Measurements from ENCODE around the gene PCCA. TPM values are rescaled to one million over a fixed set of nuclear protein-coding genes. Genes with fewer than 3 reads are reported as not detected.
"Not testable (repeated sequence)": the region's sequence is repeated elsewhere in the genome, so short reads cannot be mapped to it uniquely, and the experiment has no call there.

Gene PCCA
- total RNA-seq, 5 donors from 2014 or later (not counting 1 experiment from before 2014, with no cell fraction given) = 7.6 to 16.8 (median 10.2) TPM

- no peak for ATAC-seq (replicated peaks in 1 of 4)
- Mint-ChIP-seq H3K27ac (no peak overlapping the region), H3K9me3 (no peaks in the 10 kb centered on the region), H3K36me3 (peaks cover 19% of the 10 kb centered on the region), H3K4me1 (no peaks in the 10 kb centered on the region), H3K4me3 (no peak overlapping the region), H3K27me3 (no peaks in the 10 kb centered on the region)
- POLR2A ChIA-PET = no interaction called here
- Histone ChIP-seq H3K36me3 (ENCODE audit: control insufficient read depth in 2 of 2, extremely low read depth in 1 of 2, insufficient read depth in 1 of 2, low read length in 1 of 2) (no peaks in the 10 kb centered on the region), H3K27me3 (replicated peaks in 1 of 2; ENCODE audit: control insufficient read depth in 2 of 2, extremely low read depth in 1 of 2, insufficient read depth in 2 of 2, low read length in 1 of 2) (no peaks in the 10 kb centered on the region), H3K4me1 (ENCODE audit: control insufficient read depth in 1 of 2, extremely low read depth in 1 of 2, insufficient read depth in 2 of 2, low read length in 2 of 2) (no peaks in the 10 kb centered on the region), H3K27ac (ENCODE audit: low read length) (no peak overlapping the region), H3K9me3 (no peaks in the 10 kb centered on the region), H3K4me3 (ENCODE audit: control insufficient read depth in 1 of 2, extremely low read depth in 1 of 2, low read length in 1 of 2) (no peak overlapping the region)
- CTCF ChIA-PET = no interaction called here
- no CpG with 5 or more reads among the region's 3 CpGs for WGBS (ENCODE audit: insufficient coverage)
- no peak for DNase-seq
Measured at GRCh38 chr13:100365680-100366079, 276.8 kb downstream of the PCCA start.

DNA sequence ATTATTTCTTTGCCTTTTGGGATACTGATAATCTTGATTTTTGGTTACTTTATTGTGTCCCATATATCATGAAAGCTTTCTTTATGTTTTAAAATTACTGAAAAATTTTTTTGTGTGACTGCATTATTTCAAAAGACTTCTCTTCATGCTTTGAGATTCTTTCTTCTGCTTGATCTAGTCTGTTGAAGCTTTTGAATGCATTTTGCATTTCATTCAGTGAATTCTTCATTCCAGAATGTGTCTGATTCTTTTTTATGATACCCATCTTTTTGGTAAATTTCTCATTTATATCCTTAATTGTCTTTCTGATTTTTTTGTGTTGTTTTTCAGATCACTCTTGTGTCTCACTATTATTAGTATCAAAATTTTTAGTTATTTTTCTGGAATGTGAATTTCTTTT lies 289.6 kb downstream of the PCCA start:
- no peak overlapping the region for H3K27ac Mint-ChIP-seq
- Histone ChIP-seq H3K4me3 (ENCODE audit: control insufficient read depth in 1 of 2, extremely low read depth in 1 of 2, low read length in 1 of 2) (no peak overlapping the region), H3K27ac (ENCODE audit: low read length) (no peak overlapping the region), H3K9me3 (peaks cover 3% of the 10 kb centered on the region), H3K4me1 (ENCODE audit: control insufficient read depth in 1 of 2, extremely low read depth in 1 of 2, insufficient read depth in 2 of 2, low read length in 2 of 2) (no peaks in the 10 kb centered on the region), H3K27me3 (replicated peaks in 1 of 2; ENCODE audit: control insufficient read depth in 2 of 2, extremely low read depth in 1 of 2, insufficient read depth in 2 of 2, low read length in 1 of 2) (no peaks in the 10 kb centered on the region), H3K36me3 (ENCODE audit: control insufficient read depth in 2 of 2, extremely low read depth in 1 of 2, insufficient read depth in 1 of 2, low read length in 1 of 2) (no peaks in the 10 kb centered on the region)
- no peaks in the 10 kb centered on the region for H3K27me3 Mint-ChIP-seq
- H3K36me3 Mint-ChIP-seq = peaks cover 56% of the 10 kb centered on the region
- no peak overlapping the region for H3K4me3 Mint-ChIP-seq
- no peak for DNase-seq
- CTCF ChIA-PET = no interaction called here
- H3K9me3 Mint-ChIP-seq = peaks cover 18 to 32% (median 28%) of the 10 kb centered on the region in 3 donors
- H3K4me1 Mint-ChIP-seq = no peaks in the 10 kb centered on the region
- POLR2A ChIA-PET = no interaction called here
- no peak for ATAC-seq (replicated peaks in 1 of 4)

- no peaks in the 10 kb centered on the region for H3K4me1 ChIP-seq (ENCODE audit: control insufficient read depth in 1 of 2, extremely low read depth in 1 of 2, insufficient read depth in 2 of 2, low read length in 2 of 2)
- Mint-ChIP-seq H3K4me1 (no peaks in the 10 kb centered on the region), H3K9me3 (peaks cover 13 to 25% (median 19%) of the 10 kb centered on the region in 3 donors), H3K4me3 (no peak overlapping the region), H3K36me3 (peaks cover 40% of the 10 kb centered on the region), H3K27me3 (no peaks in the 10 kb centered on the region), H3K27ac (no peak overlapping the region)
- DNase-seq (no peak), ATAC-seq (replicated peaks in 1 of 4) (no peak)
- POLR2A ChIA-PET = no interaction called here
- CTCF ChIA-PET = interaction anchor here in 1 of 2 donors (0.6 kb wide), 1 partner anchor 468 kb away, joined by 4 read pairs; no protein-coding TSS in a partner anchor
- no peak overlapping the region for H3K27ac ChIP-seq (ENCODE audit: low read length)
- peaks cover 3% of the 10 kb centered on the region for H3K9me3 ChIP-seq
- WGBS (ENCODE audit: insufficient coverage) = 98% methylated on average over 5 of the region's 16 CpGs
- no peaks in the 10 kb centered on the region for H3K36me3 ChIP-seq (ENCODE audit: control insufficient read depth in 2 of 2, extremely low read depth in 1 of 2, insufficient read depth in 1 of 2, low read length in 1 of 2)
- H3K27me3 ChIP-seq (replicated peaks in 1 of 2; ENCODE audit: control insufficient read depth in 2 of 2, extremely low read depth in 1 of 2, insufficient read depth in 2 of 2, low read length in 1 of 2) = no peaks in the 10 kb centered on the region
- H3K4me3 ChIP-seq (ENCODE audit: control insufficient read depth in 1 of 2, extremely low read depth in 1 of 2, low read length in 1 of 2) = no peak overlapping the region
Measured at GRCh38 chr13:100381595-100382224, 292.8 kb downstream of the PCCA start.

DNA sequence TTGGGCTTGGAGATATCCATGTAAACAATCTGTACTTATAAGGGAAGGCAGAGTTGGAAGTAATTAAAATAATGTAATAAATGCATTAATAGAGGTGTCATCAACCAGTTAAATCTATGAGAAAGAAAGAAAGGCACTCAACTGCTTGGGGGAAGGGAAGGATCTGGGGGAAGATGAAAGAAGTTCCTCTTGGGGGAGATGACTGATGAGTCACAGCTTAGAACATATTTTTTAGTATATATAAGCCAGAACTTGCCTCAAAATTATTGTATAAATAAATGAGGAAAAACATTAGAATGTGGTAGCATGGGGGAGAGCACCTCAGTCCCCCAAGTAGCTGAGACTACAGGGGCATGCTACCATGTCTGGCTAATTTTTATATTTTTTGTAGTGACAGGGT lies 293.9 kb downstream of the PCCA start:
- Histone ChIP-seq H3K36me3 (ENCODE audit: control insufficient read depth in 2 of 2, extremely low read depth in 1 of 2, insufficient read depth in 1 of 2, low read length in 1 of 2) (no peaks in the 10 kb centered on the region), H3K27ac (ENCODE audit: low read length) (no peak overlapping the region), H3K4me3 (ENCODE audit: control insufficient read depth in 1 of 2, extremely low read depth in 1 of 2, low read length in 1 of 2) (no peak overlapping the region), H3K27me3 (replicated peaks in 1 of 2; ENCODE audit: control insufficient read depth in 2 of 2, extremely low read depth in 1 of 2, insufficient read depth in 2 of 2, low read length in 1 of 2) (no peaks in the 10 kb centered on the region), H3K4me1 (ENCODE audit: control insufficient read depth in 1 of 2, extremely low read depth in 1 of 2, insufficient read depth in 2 of 2, low read length in 2 of 2) (no peaks in the 10 kb centered on the region), H3K9me3 (peaks cover 3% of the 10 kb centered on the region)
- ATAC-seq (replicated peaks in 1 of 4) (no peak), DNase-seq (no peak)
- POLR2A ChIA-PET = no interaction called here
- Mint-ChIP-seq H3K36me3 (peaks cover 38% of the 10 kb centered on the region), H3K9me3 (peaks cover 11 to 18% (median 13%) of the 10 kb centered on the region in 3 donors), H3K4me3 (no peak overlapping the region), H3K27me3 (no peaks in the 10 kb centered on the region), H3K27ac (no peak overlapping the region), H3K4me1 (no peaks in the 10 kb centered on the region)
- CTCF ChIA-PET = no interaction called here

DNA sequence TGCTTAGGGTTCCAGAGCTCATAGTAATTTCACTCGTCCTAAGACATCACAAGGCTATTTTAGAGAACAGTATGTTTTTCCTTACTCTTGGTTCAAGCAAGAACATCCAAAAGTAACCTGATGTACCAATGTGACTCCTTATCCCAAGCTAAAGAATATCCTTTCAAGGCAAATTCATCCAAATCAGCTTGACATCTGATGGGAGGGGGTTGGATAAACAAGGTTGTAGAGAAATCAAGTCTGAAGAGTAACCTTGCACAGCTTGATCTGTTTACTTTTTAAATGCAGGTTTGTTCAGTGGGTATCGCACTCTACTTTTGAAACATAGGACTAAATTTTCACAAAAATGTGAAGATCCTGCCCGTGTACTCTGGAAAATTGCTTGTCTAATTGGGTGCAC lies 298.5 kb downstream of the PCCA start:
- H3K27me3 Mint-ChIP-seq = no peaks in the 10 kb centered on the region
- 75% methylated on average over 2 of the region's 3 CpGs for WGBS (ENCODE audit: insufficient coverage)
- H3K4me1 ChIP-seq (ENCODE audit: control insufficient read depth in 1 of 2, extremely low read depth in 1 of 2, insufficient read depth in 2 of 2, low read length in 2 of 2) = no peaks in the 10 kb centered on the region
- no peaks in the 10 kb centered on the region for H3K9me3 ChIP-seq
- no peak overlapping the region for H3K4me3 Mint-ChIP-seq
- H3K27me3 ChIP-seq (replicated peaks in 1 of 2; ENCODE audit: control insufficient read depth in 2 of 2, extremely low read depth in 1 of 2, insufficient read depth in 2 of 2, low read length in 1 of 2) = no peaks in the 10 kb centered on the region
- no peaks in the 10 kb centered on the region for H3K36me3 ChIP-seq (ENCODE audit: control insufficient read depth in 2 of 2, extremely low read depth in 1 of 2, insufficient read depth in 1 of 2, low read length in 1 of 2)
- no peak overlapping the region for H3K4me3 ChIP-seq (ENCODE audit: control insufficient read depth in 1 of 2, extremely low read depth in 1 of 2, low read length in 1 of 2)
- H3K9me3 Mint-ChIP-seq = no peaks in the 10 kb centered on the region
- H3K4me1 Mint-ChIP-seq = peaks cover 0 to 5% (median 4%) of the 10 kb centered on the region in 3 donors
- ChIA-PET CTCF (no interaction called here), POLR2A (no interaction called here)
- DNase-seq = no peak
- peaks cover 17% of the 10 kb centered on the region for H3K36me3 Mint-ChIP-seq
- H3K27ac ChIP-seq (ENCODE audit: low read length) = no peak overlapping the region
- no peak overlapping the region for H3K27ac Mint-ChIP-seq
- no peak for ATAC-seq (replicated peaks in 1 of 4)

DNA sequence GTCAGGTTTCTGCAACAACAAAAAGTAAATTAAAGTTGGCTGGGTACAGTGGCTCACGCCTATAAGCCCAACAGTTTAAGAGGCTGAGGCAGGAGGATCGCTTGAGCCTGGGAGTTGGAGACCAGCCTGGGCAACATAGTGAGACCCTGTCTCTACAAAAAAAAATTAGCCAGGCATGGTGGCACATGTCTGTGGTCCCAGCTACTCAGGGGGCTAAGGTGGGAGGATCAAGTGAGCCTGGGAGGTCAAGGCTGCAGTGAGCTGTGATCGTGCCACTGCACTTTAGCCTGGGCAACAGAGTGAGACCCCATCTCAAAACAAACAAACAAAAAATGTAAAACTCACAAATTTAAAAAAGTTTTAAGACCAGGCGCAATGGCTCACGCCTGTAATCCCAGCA lies 299.3 kb downstream of the PCCA start:
- H3K4me3 Mint-ChIP-seq; H3K9me3 Mint-ChIP-seq; H3K27ac Mint-ChIP-seq; DNase-seq; H3K36me3 ChIP-seq (ENCODE audit: control insufficient read depth in 2 of 2, extremely low read depth in 1 of 2, insufficient read depth in 1 of 2, low read length in 1 of 2); H3K27ac ChIP-seq (ENCODE audit: low read length); H3K4me3 ChIP-seq (ENCODE audit: control insufficient read depth in 1 of 2, extremely low read depth in 1 of 2, low read length in 1 of 2); H3K27me3 ChIP-seq (replicated peaks in 1 of 2; ENCODE audit: control insufficient read depth in 2 of 2, extremely low read depth in 1 of 2, insufficient read depth in 2 of 2, low read length in 1 of 2); CTCF ChIA-PET; H3K4me1 ChIP-seq (ENCODE audit: control insufficient read depth in 1 of 2, extremely low read depth in 1 of 2, insufficient read depth in 2 of 2, low read length in 2 of 2); ATAC-seq (replicated peaks in 1 of 4); H3K27me3 Mint-ChIP-seq; H3K9me3 ChIP-seq; POLR2A ChIA-PET: not testable (repeated sequence)
- 100% methylated on average over 4 of the region's 5 CpGs for WGBS (ENCODE audit: insufficient coverage)
- Mint-ChIP-seq H3K4me1 (peaks cover 4 to 12% (median 11%) of the 10 kb centered on the region in 3 donors), H3K36me3 (peaks cover 12% of the 10 kb centered on the region)

DNA sequence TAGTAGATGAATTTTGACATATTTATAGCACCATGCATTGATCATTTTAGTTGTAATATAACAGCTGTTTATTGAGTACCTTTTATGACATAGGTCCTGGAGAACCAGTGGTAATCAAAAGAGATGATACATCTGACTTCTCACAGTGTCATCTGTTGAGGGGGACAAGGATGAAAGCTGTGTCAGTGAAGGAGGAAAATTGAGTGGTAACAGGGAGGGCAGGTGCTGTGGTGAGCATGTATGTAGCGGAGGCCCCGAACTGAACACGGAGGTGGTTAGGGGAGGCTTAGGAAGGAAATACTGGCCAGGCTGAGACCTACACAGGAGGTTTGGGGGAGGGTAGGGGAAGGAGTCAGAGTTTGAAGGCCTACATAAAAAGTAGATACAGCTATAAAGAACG lies 300.0 kb downstream of the PCCA start:
- Histone ChIP-seq H3K4me3 (ENCODE audit: control insufficient read depth in 1 of 2, extremely low read depth in 1 of 2, low read length in 1 of 2) (no peak overlapping the region), H3K4me1 (ENCODE audit: control insufficient read depth in 1 of 2, extremely low read depth in 1 of 2, insufficient read depth in 2 of 2, low read length in 2 of 2) (no peaks in the 10 kb centered on the region), H3K27me3 (replicated peaks in 1 of 2; ENCODE audit: control insufficient read depth in 2 of 2, extremely low read depth in 1 of 2, insufficient read depth in 2 of 2, low read length in 1 of 2) (no peaks in the 10 kb centered on the region), H3K36me3 (ENCODE audit: control insufficient read depth in 2 of 2, extremely low read depth in 1 of 2, insufficient read depth in 1 of 2, low read length in 1 of 2) (no peaks in the 10 kb centered on the region), H3K9me3 (no peaks in the 10 kb centered on the region), H3K27ac (ENCODE audit: low read length) (no peak overlapping the region)
- H3K36me3 Mint-ChIP-seq = peaks cover 12% of the 10 kb centered on the region
- H3K27ac Mint-ChIP-seq = no peak overlapping the region
- no peak overlapping the region for H3K4me3 Mint-ChIP-seq
- DNase-seq (no peak), ATAC-seq (replicated peaks in 1 of 4) (no peak)
- 41% methylated on average over 4 of the region's 4 CpGs for WGBS (ENCODE audit: insufficient coverage)
- H3K4me1 Mint-ChIP-seq = peaks cover 4 to 18% (median 17%) of the 10 kb centered on the region in 3 donors
- CTCF ChIA-PET = no interaction called here
- POLR2A ChIA-PET = no interaction called here
- no peaks in the 10 kb centered on the region for H3K27me3 Mint-ChIP-seq
- no peaks in the 10 kb centered on the region for H3K9me3 Mint-ChIP-seq

All from T-cell (primary cell).